RWPE2 (cell line): ENCODE results near the gene SEPTIN2.

Source experiments
- ATAC-seq: fragments of 200-7000 bp; cut with Tn5 transposase; 3 replicates; pipeline ENCODE4 v1.9.1; 2021; ENCODE audit warnings: low read depth
- DNase-seq: peaks from one replicate; pipeline ENCODE4 v3.0.0-alpha.2; 2020; ENCODE audit warnings: low spot score
- H3K27ac ChIP-seq: fragments of 450-650 bp; 2 replicates; pipeline ENCODE4 v1.5.1; 2017; ENCODE audit warnings: mild to moderate bottlenecking; ENCODE audit not compliant: poor library complexity, severe bottlenecking
- H3K27me3 ChIP-seq: fragments of 250-450 bp; sonication (Bioruptor Pico); 2 replicates; pipeline ENCODE4 v1.5.1; 2021; ENCODE audit warnings: mild to moderate bottlenecking, moderate library complexity; ENCODE audit not compliant: insufficient read depth, poor library complexity, severe bottlenecking
- H3K36me3 ChIP-seq: fragments of 250-450 bp; sonication (Bioruptor Pico); 2 replicates; pipeline ENCODE4 v1.5.1; 2020; ENCODE audit warnings: low read depth, mild to moderate bottlenecking, moderate library complexity
- H3K4me1 ChIP-seq: fragments of 250-450 bp; sonication (Bioruptor Pico); 2 replicates; pipeline ENCODE4 v1.5.1; 2021; ENCODE audit warnings: mild to moderate bottlenecking, moderate library complexity; ENCODE audit not compliant: insufficient read depth, poor library complexity, severe bottlenecking
- H3K4me3 ChIP-seq: fragments of 250-450 bp; sonication (Bioruptor Pico); 2 replicates; pipeline ENCODE4 v1.5.1; 2021; ENCODE audit warnings: mild to moderate bottlenecking, moderate library complexity; ENCODE audit not compliant: severe bottlenecking
- H3K9me3 ChIP-seq: fragments of 250-450 bp; sonication (Bioruptor Pico); 2 replicates; pipeline ENCODE4 v1.5.1; 2021; ENCODE audit warnings: mild to moderate bottlenecking, moderate library complexity; ENCODE audit not compliant: severe bottlenecking
- CTCF ChIP-seq: fragments of 450-650 bp; IDR thresholded peaks from one replicate; pipeline ENCODE4 v1.5.1; 2017; ENCODE audit warnings: mild to moderate bottlenecking, moderate library complexity; ENCODE audit not compliant: poor library complexity, severe bottlenecking

The SEPTIN2 gene

DNA sequence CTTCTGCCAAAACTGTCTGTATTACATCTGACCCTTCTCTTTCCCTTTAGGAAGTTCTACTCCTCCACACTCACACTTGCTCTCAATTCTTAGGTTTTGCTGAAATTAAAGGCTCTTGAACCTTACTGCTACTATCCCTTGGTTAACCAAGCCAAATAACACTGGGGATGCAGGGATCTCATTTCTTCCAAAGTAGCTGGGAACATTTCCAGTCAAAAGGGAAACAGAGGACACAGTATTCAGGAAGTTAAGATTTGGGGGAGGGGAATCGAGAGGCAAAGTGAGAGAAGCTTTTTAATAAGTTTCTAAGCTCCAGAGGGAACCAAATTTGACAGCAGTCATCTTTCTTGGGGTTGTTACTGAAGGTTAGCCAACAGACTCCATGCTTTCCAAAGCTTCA lies 6.2 kb downstream of the SEPTIN2 start:
- Histone ChIP-seq H3K27ac (no peak overlapping the region), H3K9me3 (no peaks in the 10 kb centered on the region), H3K4me1 (peaks cover 40% of the 10 kb centered on the region), H3K36me3 (peaks cover 80% of the 10 kb centered on the region), H3K27me3 (no peaks in the 10 kb centered on the region), H3K4me3 (no peak overlapping the region)
- no peak for TF ChIP-seq CTCF
- ATAC-seq (no peak), DNase-seq (no peak)

DNA sequence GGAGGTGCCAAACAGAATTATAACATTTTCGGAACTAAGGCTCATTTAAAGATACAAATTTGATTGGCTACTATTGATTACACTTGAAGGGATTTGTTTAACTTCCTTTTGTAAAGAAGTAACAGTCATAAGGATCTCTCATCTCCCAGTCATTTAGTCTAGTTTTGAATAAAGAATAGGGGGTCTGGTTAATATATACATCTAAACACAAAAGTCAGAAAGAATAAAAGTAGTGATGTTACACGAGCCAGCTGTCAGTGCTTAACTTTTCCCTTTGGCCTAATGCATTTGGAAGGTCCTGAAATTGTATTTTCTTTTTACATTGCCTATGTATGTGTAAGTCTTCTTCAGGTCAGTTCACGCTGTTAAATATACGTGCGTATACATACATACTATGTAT lies 8.1 kb downstream of the SEPTIN2 start:
- peaks cover 33% of the 10 kb centered on the region for H3K4me1 ChIP-seq
- H3K36me3 ChIP-seq: peaks cover 78% of the 10 kb centered on the region

DNA sequence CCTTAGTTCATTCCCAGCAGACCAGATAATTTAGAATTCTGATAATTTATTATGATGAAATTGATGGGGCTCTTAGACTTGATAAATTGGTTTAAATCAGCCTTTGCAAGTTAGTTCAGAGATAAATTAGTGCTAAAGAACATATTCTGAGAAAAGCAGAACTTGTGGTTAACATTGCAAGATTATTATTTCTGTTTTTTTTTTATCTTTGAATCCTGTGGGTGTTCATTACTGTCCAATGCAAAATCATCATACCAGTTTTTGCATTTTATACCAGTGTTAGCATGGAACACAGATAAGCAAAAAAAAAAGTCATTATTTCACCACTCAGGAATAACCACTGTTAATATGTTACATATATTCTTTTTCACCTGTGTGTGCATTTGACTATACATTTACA lies 9.1 kb downstream of the SEPTIN2 start:
- TF ChIP-seq CTCF: no peak
- Histone ChIP-seq H3K4me3 (no peak overlapping the region), H3K27ac (no peak overlapping the region), H3K27me3 (no peaks in the 10 kb centered on the region), H3K4me1 (peaks cover 32% of the 10 kb centered on the region), H3K36me3 (peaks cover 72% of the 10 kb centered on the region), H3K9me3 (no peaks in the 10 kb centered on the region)
- ATAC-seq: no peak
- DNase-seq: no peak

More for the DNA sequence above, 8.1 kb downstream of the SEPTIN2 start:
- DNase-seq (no peak), ATAC-seq (no peak)
- Histone ChIP-seq H3K4me3 (no peak overlapping the region), H3K27me3 (no peaks in the 10 kb centered on the region), H3K9me3 (no peaks in the 10 kb centered on the region), H3K27ac (no peak overlapping the region)
- no peak for TF ChIP-seq CTCF

GRCh38 chr2:241325257-241325656 lies 9.5 kb downstream of the SEPTIN2 start:
- Histone ChIP-seq H3K27me3 (no peaks in the 10 kb centered on the region), H3K4me1 (peaks cover 32% of the 10 kb centered on the region), H3K9me3 (no peaks in the 10 kb centered on the region), H3K27ac (no peak overlapping the region), H3K4me3 (no peak overlapping the region), H3K36me3 (peaks cover 67% of the 10 kb centered on the region)
- ATAC-seq: no peak
- no peak for DNase-seq
- no peak for TF ChIP-seq CTCF

- Histone ChIP-seq H3K4me3 (no peak overlapping the region), H3K36me3 (peaks cover 80% of the 10 kb centered on the region), H3K9me3 (no peaks in the 10 kb centered on the region), H3K27me3 (no peaks in the 10 kb centered on the region), H3K4me1 (peaks cover 18% of the 10 kb centered on the region), H3K27ac (peak overlapping the region; percentile 75)
- DNase-seq (no peak), ATAC-seq (peak; percentile 78)
- TF ChIP-seq CTCF: no peak
Observed at GRCh38 chr2:241329669-241330615, 14.2 kb downstream of the SEPTIN2 start.
